ENCODE results near the gene MAB21L4. TPM values are rescaled to one million over a fixed set of nuclear protein-coding genes. Genes with fewer than 3 reads are reported as not detected.

Gene MAB21L4
- total RNA-seq, 2 donors from 2014 or later = 1.1 to 3.5 TPM

DNA sequence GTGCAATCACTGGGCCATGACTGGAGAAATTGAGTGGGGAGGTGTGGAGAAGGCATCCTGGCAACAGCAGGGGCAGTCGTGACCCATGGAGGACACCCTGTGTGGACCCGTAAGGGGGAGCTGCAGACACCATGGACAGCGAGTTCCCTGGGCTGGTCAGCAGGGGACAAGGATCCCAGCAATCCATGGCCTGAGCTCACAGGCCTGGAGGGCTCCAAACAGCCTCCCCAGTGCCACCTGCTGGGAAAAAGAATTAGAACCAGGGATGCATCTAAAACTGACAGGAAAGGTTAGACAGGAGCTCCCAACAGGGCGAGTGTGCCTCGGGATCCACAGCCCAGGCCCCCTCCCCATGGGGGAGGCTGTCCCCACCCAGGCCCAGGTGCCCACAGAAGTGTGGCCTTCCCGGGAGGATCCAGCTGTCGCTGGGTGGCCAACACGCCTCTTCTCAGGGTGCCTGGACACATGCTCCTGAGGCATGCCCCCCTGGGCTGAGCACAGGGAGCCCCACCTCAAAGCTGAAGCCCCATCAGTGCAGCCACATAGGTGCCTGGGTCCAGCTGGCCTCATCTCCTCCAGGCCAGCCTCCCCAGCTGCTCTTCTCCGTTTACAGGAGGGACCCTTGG is 55.4 kb downstream of the MAB21L4 start:
- WGBS = 34% methylated on average over 9 of the region's 9 CpGs
- intact Hi-C loops (cut with DNase I) = no loop called here
- TF ChIP-seq POLR2A (IDR thresholded peaks at IDR 0.05) = no peak
- peak; percentile 33 for TF ChIP-seq POLR2AphosphoS5 (IDR thresholded peaks at IDR 0.05)
- TF ChIP-seq, protein P1, sequence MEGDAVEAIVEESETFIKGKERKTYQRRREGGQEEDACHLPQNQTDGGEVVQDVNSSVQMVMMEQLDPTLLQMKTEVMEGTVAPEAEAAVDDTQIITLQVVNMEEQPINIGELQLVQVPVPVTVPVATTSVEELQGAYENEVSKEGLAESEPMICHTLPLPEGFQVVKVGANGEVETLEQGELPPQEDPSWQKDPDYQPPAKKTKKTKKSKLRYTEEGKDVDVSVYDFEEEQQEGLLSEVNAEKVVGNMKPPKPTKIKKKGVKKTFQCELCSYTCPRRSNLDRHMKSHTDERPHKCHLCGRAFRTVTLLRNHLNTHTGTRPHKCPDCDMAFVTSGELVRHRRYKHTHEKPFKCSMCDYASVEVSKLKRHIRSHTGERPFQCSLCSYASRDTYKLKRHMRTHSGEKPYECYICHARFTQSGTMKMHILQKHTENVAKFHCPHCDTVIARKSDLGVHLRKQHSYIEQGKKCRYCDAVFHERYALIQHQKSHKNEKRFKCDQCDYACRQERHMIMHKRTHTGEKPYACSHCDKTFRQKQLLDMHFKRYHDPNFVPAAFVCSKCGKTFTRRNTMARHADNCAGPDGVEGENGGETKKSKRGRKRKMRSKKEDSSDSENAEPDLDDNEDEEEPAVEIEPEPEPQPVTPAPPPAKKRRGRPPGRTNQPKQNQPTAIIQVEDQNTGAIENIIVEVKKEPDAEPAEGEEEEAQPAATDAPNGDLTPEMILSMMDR (IDR thresholded peaks at IDR 0.05) = peak in 3 of 4 experiments; percentile 52 to 69 (median 67)
- Histone ChIP-seq H3K4me3 (no peak overlapping the region), H3K36me3 (no peaks in the 10 kb centered on the region), H3K27ac (no peak overlapping the region), H3K4me1 (replicated peaks) (no peaks in the 10 kb centered on the region), H3K9me3 (no peaks in the 10 kb centered on the region), H3K27me3 (replicated peaks; ENCODE audit: insufficient read depth) (no peaks in the 10 kb centered on the region)
- DNase-seq (ENCODE audit: low spot score) = peak; percentile 49

DNA sequence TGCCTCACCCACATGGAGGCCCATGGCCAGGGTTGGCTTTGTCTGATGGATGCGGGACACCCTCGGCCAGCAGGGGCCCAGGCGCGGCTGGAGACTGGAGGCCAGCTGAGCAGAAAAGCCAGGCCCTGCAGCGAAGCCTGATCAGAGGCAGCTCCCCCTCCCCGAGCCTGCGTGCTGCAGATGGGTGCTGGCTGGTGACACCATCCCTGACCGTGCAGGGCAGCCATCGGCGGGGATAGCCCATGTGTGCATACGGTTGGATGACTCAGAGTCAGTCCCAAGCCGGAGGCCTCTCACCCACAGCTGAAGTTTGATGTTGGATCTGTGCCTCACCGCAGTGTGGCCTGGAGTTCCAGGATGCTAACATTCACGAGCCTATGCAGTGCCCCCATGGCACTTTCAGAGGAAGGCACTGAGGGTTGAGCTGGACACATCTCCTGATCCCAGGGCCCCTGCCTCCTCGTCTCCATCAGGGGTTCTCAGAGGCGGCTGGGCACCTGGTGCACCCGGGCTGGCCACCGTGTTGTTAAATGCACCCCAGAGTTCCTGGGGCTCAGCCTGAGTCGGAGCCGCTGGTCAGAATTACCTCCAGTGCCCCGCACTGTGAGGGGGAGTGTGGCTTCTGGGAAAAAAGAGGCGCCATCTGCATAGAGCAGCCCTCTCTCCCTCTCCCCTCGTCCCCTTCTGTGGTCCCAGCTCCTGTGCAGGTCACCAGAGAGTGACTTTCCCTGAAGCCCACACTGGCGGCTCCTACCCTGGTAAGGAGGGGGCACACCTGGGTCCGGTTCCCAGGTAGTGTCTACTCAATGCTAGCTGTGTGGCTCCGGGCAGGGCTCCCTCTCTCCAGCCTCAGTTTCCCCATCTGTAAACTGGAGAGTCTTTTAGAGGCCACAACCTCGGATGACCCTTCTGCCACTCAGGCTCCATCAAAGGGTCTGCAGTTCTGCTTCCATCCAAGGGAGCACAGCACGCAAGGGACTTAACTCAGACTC is 56.5 kb downstream of the MAB21L4 start:
- Histone ChIP-seq H3K4me3 (no peak overlapping the region), H3K36me3 (no peaks in the 10 kb centered on the region), H3K4me1 (replicated peaks) (no peaks in the 10 kb centered on the region), H3K27me3 (replicated peaks; ENCODE audit: insufficient read depth) (no peaks in the 10 kb centered on the region), H3K9me3 (no peaks in the 10 kb centered on the region), H3K27ac (no peak overlapping the region)
- TF ChIP-seq POLR2A (IDR thresholded peaks at IDR 0.05) = no peak
- TF ChIP-seq POLR2AphosphoS5 (IDR thresholded peaks at IDR 0.05) = no peak
- TF ChIP-seq, protein P1 (IDR thresholded peaks at IDR 0.05) = no peak
- intact Hi-C loops (cut with DNase I) = no loop called here
- 92% methylated on average over 28 of the region's 28 CpGs for WGBS
- no peak for DNase-seq (ENCODE audit: low spot score)

- WGBS = 50% methylated on average over 4 of the region's 4 CpGs
- Histone ChIP-seq H3K4me1 (replicated peaks) (no peaks in the 10 kb centered on the region), H3K27ac (no peak overlapping the region), H3K4me3 (no peak overlapping the region), H3K27me3 (replicated peaks; ENCODE audit: insufficient read depth) (no peaks in the 10 kb centered on the region), H3K9me3 (no peaks in the 10 kb centered on the region), H3K36me3 (no peaks in the 10 kb centered on the region)
- no peak for DNase-seq (ENCODE audit: low spot score)
- no peak for TF ChIP-seq POLR2A (IDR thresholded peaks at IDR 0.05)
- TF ChIP-seq, protein P1 (IDR thresholded peaks at IDR 0.05) = no peak
- TF ChIP-seq POLR2AphosphoS5 (IDR thresholded peaks at IDR 0.05) = no peak
- intact Hi-C loops (cut with DNase I) = no loop called here
Measured at GRCh38 chr2:240837621-240838020, 58.3 kb downstream of the MAB21L4 start.

- H3K36me3 ChIP-seq = no peaks in the 10 kb centered on the region
- H3K9me3 ChIP-seq = no peaks in the 10 kb centered on the region
- intact Hi-C loops (cut with DNase I) = no loop called here
- no peak for DNase-seq (ENCODE audit: low spot score)
- TF ChIP-seq POLR2AphosphoS5 (IDR thresholded peaks at IDR 0.05) (no peak), POLR2A (IDR thresholded peaks at IDR 0.05) (no peak)
- no peak overlapping the region for H3K27ac ChIP-seq
- 58% methylated on average over 17 of the region's 17 CpGs for WGBS
- H3K4me3 ChIP-seq = no peak overlapping the region
- H3K4me1 ChIP-seq (replicated peaks) = peaks cover under 1% of the 10 kb centered on the region
- H3K27me3 ChIP-seq (replicated peaks; ENCODE audit: insufficient read depth) = no peaks in the 10 kb centered on the region
Measured at GRCh38 chr2:240836781-240837467, 59.0 kb downstream of the MAB21L4 start.

Other genes starting within 250 kb of the MAB21L4 start
- not detected for gene AQP12B, start 213.3 kb downstream of the MAB21L4 start, total RNA-seq
- gene AQP12A, start 204.3 kb downstream of the MAB21L4 start, total RNA-seq = not detected
- 10 to 100 TPM; 18.9 to 55.8 TPM for gene KIF1A, start 75.9 kb downstream of the MAB21L4 start, total RNA-seq
- gene AGXT, start 27.3 kb downstream of the MAB21L4 start, total RNA-seq = not detected
- under 1 TPM in 1 of 2 donors, not detected in 1; 0.23 TPM for gene CROCC2, start 10.2 kb upstream of the MAB21L4 start, total RNA-seq
- gene SNED1, start 102.5 kb upstream of the MAB21L4 start, total RNA-seq = 100 to 1,000 TPM in 1 of 2 donors, 10 to 100 TPM in 1; 32.0 to 115 TPM
- gene MTERF4, start 206.1 kb upstream of the MAB21L4 start, total RNA-seq = 10 to 100 TPM; 91.3 to 98.5 TPM

All from prostate gland (tissue), 2 donors.